Measurements from ENCODE around the gene FAM162A. TPM values are rescaled to one million over a fixed set of nuclear protein-coding genes. Genes with fewer than 3 reads are reported as not detected.
"Not testable (repeated sequence)": the region's sequence is repeated elsewhere in the genome, so short reads cannot be mapped to it uniquely, and the experiment has no call there.

Gene FAM162A
- total RNA-seq, 1 donor from 2014 or later = 14.7 TPM

DNA sequence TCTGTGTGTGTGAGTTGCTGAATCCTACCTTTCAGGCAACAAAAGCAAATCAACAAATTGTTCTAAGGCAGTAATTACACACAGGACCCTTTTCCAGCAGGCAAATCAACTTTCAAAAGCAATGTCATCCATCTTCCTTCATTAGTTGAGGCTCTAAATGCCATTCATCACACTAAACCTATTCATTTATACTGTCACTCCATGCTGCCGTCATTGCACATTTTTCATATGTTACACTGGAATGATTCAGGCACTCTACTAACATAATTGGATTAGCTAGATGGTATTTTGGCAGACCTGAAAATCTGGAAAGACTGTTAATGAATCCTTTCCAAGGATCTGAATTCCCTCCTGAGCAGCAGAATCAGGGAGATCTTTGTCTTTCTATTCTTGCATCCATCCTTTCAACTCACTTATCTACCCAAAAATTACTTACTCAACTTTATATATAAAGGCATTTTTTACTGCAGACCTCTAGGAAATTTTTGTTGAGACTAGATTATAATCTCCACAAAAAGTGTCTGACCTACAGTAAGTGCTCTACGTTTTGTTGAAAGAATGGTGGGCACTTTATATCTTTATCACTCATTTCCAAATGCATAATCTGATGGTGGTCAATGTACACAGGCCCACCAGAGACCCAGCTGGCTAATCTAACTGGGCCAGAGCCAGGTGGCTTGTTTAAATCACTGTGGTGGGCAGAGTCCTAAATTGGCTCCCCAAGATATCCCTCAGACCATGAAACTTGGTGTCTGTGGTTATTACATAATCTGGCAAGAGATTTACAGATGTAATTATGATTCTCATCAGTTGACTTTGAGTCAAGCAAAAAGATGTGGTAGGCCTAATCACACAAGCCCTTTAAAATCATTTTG, 25.9 kb upstream of the FAM162A start:
- no peaks in the 10 kb centered on the region for H3K36me3 ChIP-seq (ENCODE audit: control insufficient read depth, insufficient read depth, low read length)
- peak; percentile 43 for DNase-seq (ENCODE audit: low read depth)
- H3K4me3 ChIP-seq (ENCODE audit: low read depth, low read length) = no peak overlapping the region
- no peak for FAIRE-seq
- TF ChIP-seq, protein P1, sequence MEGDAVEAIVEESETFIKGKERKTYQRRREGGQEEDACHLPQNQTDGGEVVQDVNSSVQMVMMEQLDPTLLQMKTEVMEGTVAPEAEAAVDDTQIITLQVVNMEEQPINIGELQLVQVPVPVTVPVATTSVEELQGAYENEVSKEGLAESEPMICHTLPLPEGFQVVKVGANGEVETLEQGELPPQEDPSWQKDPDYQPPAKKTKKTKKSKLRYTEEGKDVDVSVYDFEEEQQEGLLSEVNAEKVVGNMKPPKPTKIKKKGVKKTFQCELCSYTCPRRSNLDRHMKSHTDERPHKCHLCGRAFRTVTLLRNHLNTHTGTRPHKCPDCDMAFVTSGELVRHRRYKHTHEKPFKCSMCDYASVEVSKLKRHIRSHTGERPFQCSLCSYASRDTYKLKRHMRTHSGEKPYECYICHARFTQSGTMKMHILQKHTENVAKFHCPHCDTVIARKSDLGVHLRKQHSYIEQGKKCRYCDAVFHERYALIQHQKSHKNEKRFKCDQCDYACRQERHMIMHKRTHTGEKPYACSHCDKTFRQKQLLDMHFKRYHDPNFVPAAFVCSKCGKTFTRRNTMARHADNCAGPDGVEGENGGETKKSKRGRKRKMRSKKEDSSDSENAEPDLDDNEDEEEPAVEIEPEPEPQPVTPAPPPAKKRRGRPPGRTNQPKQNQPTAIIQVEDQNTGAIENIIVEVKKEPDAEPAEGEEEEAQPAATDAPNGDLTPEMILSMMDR (IDR thresholded peaks at IDR 0.05; ENCODE audit: insufficient read depth, low read length, severe bottlenecking) = no peak
- H3K27me3 ChIP-seq (ENCODE audit: control insufficient read depth, insufficient read depth, low read length) = no peaks in the 10 kb centered on the region

DNA sequence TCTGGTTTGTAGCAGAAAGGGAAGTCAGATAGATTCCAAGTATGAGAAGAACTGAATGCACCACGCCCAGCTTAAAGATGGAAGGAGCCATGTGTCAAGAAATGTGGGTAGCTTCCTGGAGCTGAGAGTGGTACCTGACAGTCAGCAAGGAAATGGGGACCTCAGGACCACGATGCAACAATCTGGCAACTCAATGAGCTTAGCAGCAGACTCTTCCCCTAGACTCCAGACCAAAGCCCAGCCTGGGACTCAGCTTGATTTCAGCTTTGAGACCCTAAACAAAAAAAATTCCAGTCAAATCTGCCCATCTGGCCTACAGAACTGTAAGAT, 25.3 kb upstream of the FAM162A start:
- H3K36me3 ChIP-seq (ENCODE audit: control insufficient read depth, insufficient read depth, low read length) = no peaks in the 10 kb centered on the region
- no peaks in the 10 kb centered on the region for H3K27me3 ChIP-seq (ENCODE audit: control insufficient read depth, insufficient read depth, low read length)
- H3K4me3 ChIP-seq (ENCODE audit: low read depth, low read length) = no peak overlapping the region
- FAIRE-seq = no peak
- TF ChIP-seq, protein P1 (IDR thresholded peaks at IDR 0.05; ENCODE audit: insufficient read depth, low read length, severe bottlenecking) = no peak
- DNase-seq (ENCODE audit: low read depth) = no peak

DNA sequence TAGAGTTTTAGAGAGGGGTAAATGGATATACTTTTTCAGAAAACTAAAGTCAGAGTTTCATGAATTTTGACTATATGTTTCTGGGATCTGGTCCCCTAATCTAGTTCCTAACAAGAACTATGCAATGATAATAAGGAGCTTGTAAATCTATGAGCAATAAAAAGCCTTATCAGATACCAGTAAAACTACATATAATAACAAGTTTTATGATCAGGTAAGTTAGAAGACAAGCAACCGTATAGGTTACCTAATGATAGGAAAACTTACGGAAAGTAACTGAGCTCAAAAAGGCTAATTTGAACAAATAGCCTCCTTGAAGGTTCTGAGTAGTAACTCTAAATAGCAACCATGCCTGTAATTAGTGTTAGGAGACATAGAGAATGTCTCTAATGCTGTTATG, 22.0 kb upstream of the FAM162A start:
- DNase-seq (ENCODE audit: low read depth) (no peak), FAIRE-seq (no peak)
- Histone ChIP-seq H3K36me3 (ENCODE audit: control insufficient read depth, insufficient read depth, low read length) (no peaks in the 10 kb centered on the region), H3K4me3 (ENCODE audit: low read depth, low read length) (no peak overlapping the region), H3K27me3 (ENCODE audit: control insufficient read depth, insufficient read depth, low read length) (no peaks in the 10 kb centered on the region)
- TF ChIP-seq, protein P1 (IDR thresholded peaks at IDR 0.05; ENCODE audit: insufficient read depth, low read length, severe bottlenecking) = no peak

DNA sequence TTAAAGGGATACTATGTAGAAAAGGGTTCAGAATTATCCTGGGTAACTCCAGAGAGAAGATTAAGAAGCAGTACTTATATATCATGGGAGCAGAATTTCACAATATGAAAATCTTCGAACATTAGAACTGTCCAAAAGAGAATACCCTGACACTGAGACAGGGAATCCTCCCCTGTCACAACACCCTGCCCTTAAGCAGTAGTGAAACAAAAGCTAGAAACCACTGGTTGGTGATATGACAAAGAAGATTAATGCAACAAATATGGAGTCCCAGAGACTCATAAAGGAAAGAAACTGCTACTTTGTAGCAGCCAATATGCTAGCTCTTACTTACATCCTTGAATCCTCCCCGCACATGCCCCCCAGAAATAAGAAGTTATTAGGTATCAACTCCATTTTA, 19.5 kb upstream of the FAM162A start:
- H3K36me3 ChIP-seq (ENCODE audit: control insufficient read depth, insufficient read depth, low read length) = peaks cover 1% of the 10 kb centered on the region
- TF ChIP-seq, protein P1 (IDR thresholded peaks at IDR 0.05; ENCODE audit: insufficient read depth, low read length, severe bottlenecking) = no peak
- no peaks in the 10 kb centered on the region for H3K27me3 ChIP-seq (ENCODE audit: control insufficient read depth, insufficient read depth, low read length)
- no peak overlapping the region for H3K4me3 ChIP-seq (ENCODE audit: low read depth, low read length)
- no peak for DNase-seq (ENCODE audit: low read depth)
- no peak for FAIRE-seq

DNA sequence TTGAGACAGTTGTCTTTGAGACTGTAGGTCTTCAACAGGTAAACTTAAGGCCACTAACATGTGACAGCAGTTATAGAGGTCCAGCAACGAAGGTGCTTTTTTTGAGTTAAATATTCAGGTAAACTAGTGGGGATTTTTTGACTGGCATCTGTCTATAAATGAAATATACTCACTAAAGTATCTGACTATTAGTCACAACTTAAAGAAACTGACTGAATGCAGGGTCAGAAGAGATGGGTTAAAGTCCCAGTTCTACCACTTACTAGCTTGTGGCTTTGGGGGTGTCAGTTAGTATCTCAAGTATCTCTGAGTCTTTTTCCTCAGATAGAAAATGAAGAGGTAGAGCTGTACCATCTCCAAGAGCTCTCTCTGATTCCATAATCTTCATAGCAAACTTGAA, 18.9 kb upstream of the FAM162A start:
- Histone ChIP-seq H3K36me3 (ENCODE audit: control insufficient read depth, insufficient read depth, low read length) (peaks cover 1% of the 10 kb centered on the region), H3K27me3 (ENCODE audit: control insufficient read depth, insufficient read depth, low read length) (no peaks in the 10 kb centered on the region), H3K4me3 (ENCODE audit: low read depth, low read length) (no peak overlapping the region)
- DNase-seq (ENCODE audit: low read depth) (no peak), FAIRE-seq (no peak)
- TF ChIP-seq, protein P1 (IDR thresholded peaks at IDR 0.05; ENCODE audit: insufficient read depth, low read length, severe bottlenecking) = no peak

DNA sequence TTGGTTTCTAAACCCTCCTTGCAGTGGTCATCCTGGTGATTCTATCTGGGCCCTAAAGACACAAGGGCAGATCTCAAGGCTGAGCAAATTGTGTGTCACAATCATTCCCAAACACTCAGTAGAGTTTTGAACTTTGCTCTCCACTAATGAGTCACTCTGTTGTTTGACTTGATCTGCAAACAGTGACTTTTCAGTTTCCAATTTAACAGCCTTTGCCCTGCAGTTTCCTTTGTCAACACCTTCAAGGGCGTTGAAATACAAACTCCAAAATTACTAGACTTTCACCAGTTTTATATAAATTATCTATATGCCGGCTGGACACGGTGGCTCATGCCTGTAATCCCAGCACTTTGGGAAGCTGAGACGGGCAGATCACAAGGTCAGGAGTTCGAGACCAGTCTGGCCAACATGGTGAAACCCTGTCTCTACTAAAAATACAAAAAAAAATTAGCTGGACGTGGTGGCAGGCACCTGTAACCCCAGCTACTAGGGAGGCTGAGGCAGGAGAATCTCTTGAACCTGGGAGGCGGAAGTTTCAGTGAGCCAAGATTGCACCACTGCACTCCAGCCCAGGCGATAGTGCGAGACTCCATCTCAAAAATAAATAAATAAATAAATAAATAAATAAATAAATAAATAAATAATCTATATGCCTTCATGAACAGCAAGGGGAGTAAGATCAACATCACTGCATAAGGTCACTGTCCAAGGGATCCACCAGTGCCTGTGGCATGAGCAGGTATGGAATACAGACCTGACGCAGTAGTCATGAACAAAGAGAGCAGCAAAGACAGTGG, 18.2 kb upstream of the FAM162A start:
- H3K4me3 ChIP-seq (ENCODE audit: low read depth, low read length); H3K36me3 ChIP-seq (ENCODE audit: control insufficient read depth, insufficient read depth, low read length); H3K27me3 ChIP-seq (ENCODE audit: control insufficient read depth, insufficient read depth, low read length): not testable (repeated sequence)
- FAIRE-seq (peak; percentile 72), DNase-seq (ENCODE audit: low read depth) (peak; percentile 94)
